Adrenal gland (tissue), 19 donors: ENCODE measurements around the gene HELZ2. TPM values are rescaled to one million over a fixed set of nuclear protein-coding genes. Genes with fewer than 3 reads are reported as not detected.

Experiments
- DNase-seq, 7 donors: peaks; one replicate each; pipeline ENCODE4 v3.0.0-alpha.2; 2019 to 2020
- H3K27ac ChIP-seq, 5 donors: fragments of 200-600 bp; sonication (generic) in 4 of 5; 1 replicate in 3 of 5; 2 replicates in 2 of 5; pipeline versions ENCODE4 v1.5.1 to v1.8.0; 2016 to 2020; ENCODE audit warnings: mild to moderate bottlenecking in 1 of 5
- H3K27me3 ChIP-seq: fragments of 200-600 bp; 2 replicates; pipeline ENCODE4 v1.8.0; 2021
- H3K36me3 ChIP-seq, 2 donors: fragments of 200-600 bp; replicated peaks in 1 of 2; 1 replicate in 1 of 2; 2 replicates in 1 of 2; pipeline versions ENCODE4 v1.5.1 to v1.8.0; 2018 to 2022
- H3K4me1 ChIP-seq, 2 donors: fragments of 200-600 bp; replicated peaks in 1 of 2; 1 replicate in 1 of 2; 2 replicates in 1 of 2; pipeline versions ENCODE4 v1.5.1 to v1.8.0; 2018 to 2021
- H3K4me3 ChIP-seq, 4 donors: fragments of 200-600 bp; sonication (generic) in 3 of 4; one replicate each; pipeline ENCODE4 v1.5.1; 2016 to 2018
- H3K9me3 ChIP-seq, 3 donors: fragments of 200-600 bp; sonication (generic) in 1 of 3; replicated peaks in 1 of 3; 1 replicate in 2 of 3; 2 replicates in 1 of 3; pipeline versions ENCODE4 v1.5.1 to v1.8.0; 2016 to 2021
- POLR2A ChIP-seq, 2 donors: fragments of 450-650 bp; IDR thresholded peaks; one replicate each; pipeline ENCODE4 v1.6.1; 2017; ENCODE audit warnings: antibody characterized with exemption in 2 of 2, mild to moderate bottlenecking in 2 of 2, moderate library complexity in 1 of 2
- WGBS, 4 donors: extraction: QIAGEN DNeasy Blood & Tissue Kit in 2 of 4; methylation state at CpG; one replicate each; pipeline versions ENCODE4 v1.1.5 to v1.1.7; 2013 to 2017; 5-methylcytosine and 5-hydroxymethylcytosine counted together
- intact Hi-C, 2 donors: fragments of 100-400 bp; cut with DNase I; formaldehyde crosslinking; loops; one replicate each; pipeline versions ENCODE4 v1.14.1 to v1.15.0; 2022 to 2023
- long read RNA-seq, 10 donors: library from polyadenylated mRNA in 3 of 10; unstranded in 2 of 10; stranded (forward) in 1 of 10; transcript quantifications; one replicate each; pipeline ENCODE4 v2.0.0 and lab custom pipeline, GENCODE V29; 2021 to 2026
- polyA plus RNA-seq, 3 donors: library from polyadenylated mRNA; stranded (reverse); fragments of 200-250 nt in 2 of 3; fragments of 350-450 nt in 1 of 3; fragmentation: Illumina TruSeq in 1 of 3; extraction: RNeasy Lipid Tissue Mini Kit (QIAGEN cat#74804) in 1 of 3; gene quantifications; one replicate each; pipeline ENCODE4 v1.2.3, GENCODE V29; 2013 to 2014
- total RNA-seq, 9 donors: library from RNA; depleted of rRNA in 4 of 9; stranded (reverse); fragments of >200 nt in 4 of 9; fragments of 120-200 nt in 1 of 9; fragmentation: NEBNext Ultra II Directional in 1 of 9; extraction: Animal tissue kit (Norgen Biotek cat#: 25700) in 1 of 9; gene quantifications; one replicate each; pipeline versions ENCODE4 v1.1.0 to v1.2.4, GENCODE V29; 2013 to 2023
- TF ChIP-seq, protein P1 (sequence below), 6 experiments: fragments of 450-650 bp in 4 of 6; fragments of 200-600 bp in 2 of 6; sonication (generic) in 1 of 6; IDR thresholded peaks; 1 replicate in 5 of 6; 2 replicates in 1 of 6; pipeline versions ENCODE4 v1.5.1 to v1.8.0; 2016 to 2021; ENCODE audit warnings: antibody characterized with exemption in 6 of 6, mild to moderate bottlenecking in 2 of 6, moderate library complexity in 1 of 6
- donor health status: healthy with polysubstance abuse.
- donor health status: Bipolar disorder and iron deficiency.
- donor health status: DM: yes; HTN: yes; CAD: no.
- donor health status: DM: no; HTN: no; CAD: no.
- donor health status: DM: no; HTN: no; CAD: no.
- donor health status: DM: yes; HTN: yes; CAD: no.

Gene HELZ2, protein sequence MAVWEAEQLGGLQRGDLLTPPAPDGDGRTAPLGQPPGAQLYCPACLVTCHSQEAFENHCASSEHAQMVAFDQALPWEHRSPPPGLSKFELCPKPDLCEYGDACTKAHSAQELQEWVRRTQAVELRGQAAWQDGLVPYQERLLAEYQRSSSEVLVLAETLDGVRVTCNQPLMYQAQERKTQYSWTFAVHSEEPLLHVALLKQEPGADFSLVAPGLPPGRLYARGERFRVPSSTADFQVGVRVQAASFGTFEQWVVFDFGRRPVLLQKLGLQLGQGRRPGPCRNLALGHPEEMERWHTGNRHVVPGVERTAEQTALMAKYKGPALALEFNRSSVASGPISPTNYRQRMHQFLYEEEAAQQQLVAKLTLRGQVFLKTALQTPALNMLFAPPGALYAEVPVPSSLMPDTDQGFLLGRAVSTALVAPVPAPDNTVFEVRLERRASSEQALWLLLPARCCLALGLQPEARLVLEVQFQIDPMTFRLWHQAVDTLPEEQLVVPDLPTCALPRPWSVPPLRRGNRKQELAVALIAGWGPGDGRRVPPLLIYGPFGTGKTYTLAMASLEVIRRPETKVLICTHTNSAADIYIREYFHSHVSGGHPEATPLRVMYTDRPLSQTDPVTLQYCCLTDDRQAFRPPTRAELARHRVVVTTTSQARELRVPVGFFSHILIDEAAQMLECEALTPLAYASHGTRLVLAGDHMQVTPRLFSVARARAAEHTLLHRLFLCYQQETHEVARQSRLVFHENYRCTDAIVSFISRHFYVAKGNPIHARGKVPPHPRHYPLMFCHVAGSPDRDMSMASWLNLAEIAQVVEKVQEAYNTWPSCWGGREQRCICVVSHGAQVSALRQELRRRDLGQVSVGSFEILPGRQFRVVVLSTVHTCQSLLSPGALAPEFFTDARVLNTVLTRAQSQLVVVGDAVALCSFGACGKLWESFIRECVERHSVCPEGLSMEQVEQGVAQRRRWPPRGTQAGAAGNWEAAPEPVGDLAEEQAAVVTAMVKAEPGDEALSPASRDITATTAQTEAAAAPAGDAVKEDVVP (N-terminal part only)
- total RNA-seq (10 to 100 TPM in 8 of 9 donors, 1 to 10 TPM in 1; 3.7 to 54.4 (median 31.1) TPM), polyA plus RNA-seq (10 to 100 TPM in 1 of 3 donors, 1 to 10 TPM in 2; 4.0 to 18.7 (median 4.3) TPM)
- long read RNA-seq, donor 1, result 0 reads
- long read RNA-seq, donor 2, result 0 reads
- long read RNA-seq, donor 3, partial matches to known transcripts, result 0 of 1 reads
- long read RNA-seq, donor 3, other reads (novel, unspliced or antisense), result 0 of 1 reads
- long read RNA-seq, donor 4, partial matches to known transcripts, result 0 of 1 reads
- long read RNA-seq, donor 4, other reads (novel, unspliced or antisense), result 0 of 1 reads
- long read RNA-seq, donor 5, partial matches to known transcripts, result 0 of 5 reads
- long read RNA-seq, donor 5, other reads (novel, unspliced or antisense), result 3 of 5 reads
- long read RNA-seq, donor 6, partial matches to known transcripts, result 0 of 1 reads
- long read RNA-seq, donor 6, other reads (novel, unspliced or antisense), result 0 of 1 reads
- long read RNA-seq, donor 7, result 0 reads
- long read RNA-seq, donor 8, result 0 reads
- long read RNA-seq, donor 9, result 0 reads
- long read RNA-seq, donor 10, partial matches to known transcripts, result 0 of 1 reads
- long read RNA-seq, donor 10, other reads (novel, unspliced or antisense), result 0 of 1 reads

DNA sequence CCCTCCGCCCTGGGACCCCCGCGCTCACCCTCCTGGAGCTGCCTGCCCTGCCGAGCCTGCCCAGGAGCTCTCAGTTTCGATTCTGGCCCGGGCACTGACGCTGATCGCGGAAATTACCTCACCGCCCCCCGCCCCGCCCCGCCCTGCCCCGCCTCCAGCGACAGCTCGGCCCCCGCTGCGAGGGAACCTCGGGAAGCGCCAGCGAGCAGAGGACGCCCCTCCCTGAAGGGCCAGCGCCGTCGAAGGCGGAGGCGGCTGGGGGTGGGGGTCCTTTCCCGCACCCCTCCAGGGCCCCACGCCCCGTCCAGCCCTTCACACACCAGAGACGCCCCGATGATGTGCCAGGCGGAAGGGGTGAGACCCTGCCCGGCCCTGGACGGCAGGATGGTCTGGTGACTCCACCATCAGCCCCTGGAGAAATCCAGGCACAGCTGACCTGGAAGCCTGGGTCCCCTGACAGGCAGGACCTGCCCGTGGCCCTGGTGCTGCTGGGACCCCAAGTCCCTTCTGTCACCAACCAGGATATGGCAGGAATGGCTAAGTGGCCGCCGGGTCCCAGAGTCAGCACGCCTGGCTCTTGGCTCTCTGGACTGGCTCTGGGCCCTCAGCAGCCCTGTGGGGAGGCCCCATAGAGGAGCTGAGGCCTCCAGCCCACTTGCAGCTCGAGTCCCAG, at the start of gene HELZ2:
TSS of gene HELZ2 (minus strand) at position 84 of the 673 bp plus-strand sequence. CDS start 1,854 bp downstream, outside the sequence.
- Histone ChIP-seq H3K4me1 (peaks cover 5 to 6% of the 10 kb centered on the region in 2 donors), H3K27me3 (no peaks in the 10 kb centered on the region), H3K4me3 (peak within 1 kb of the TSS in 3 of 4 donors; percentile 56 to 83 (median 74)), H3K9me3 (no peaks in the 10 kb centered on the region), H3K36me3 (no peaks in the 10 kb centered on the region), H3K27ac (peak within 1 kb of the TSS in 3 of 5 donors; percentile 60 to 85 (median 65))
- WGBS, 4 donors, result 8 to 60% (median 10%) methylated on average over 1 to 40 of the region's 40 CpGs
- intact Hi-C loops, result no loop called here
- TF ChIP-seq POLR2A (IDR thresholded peaks at IDR 0.05), result peak in 1 of 2 donors; percentile 17
- TF ChIP-seq, protein P1, sequence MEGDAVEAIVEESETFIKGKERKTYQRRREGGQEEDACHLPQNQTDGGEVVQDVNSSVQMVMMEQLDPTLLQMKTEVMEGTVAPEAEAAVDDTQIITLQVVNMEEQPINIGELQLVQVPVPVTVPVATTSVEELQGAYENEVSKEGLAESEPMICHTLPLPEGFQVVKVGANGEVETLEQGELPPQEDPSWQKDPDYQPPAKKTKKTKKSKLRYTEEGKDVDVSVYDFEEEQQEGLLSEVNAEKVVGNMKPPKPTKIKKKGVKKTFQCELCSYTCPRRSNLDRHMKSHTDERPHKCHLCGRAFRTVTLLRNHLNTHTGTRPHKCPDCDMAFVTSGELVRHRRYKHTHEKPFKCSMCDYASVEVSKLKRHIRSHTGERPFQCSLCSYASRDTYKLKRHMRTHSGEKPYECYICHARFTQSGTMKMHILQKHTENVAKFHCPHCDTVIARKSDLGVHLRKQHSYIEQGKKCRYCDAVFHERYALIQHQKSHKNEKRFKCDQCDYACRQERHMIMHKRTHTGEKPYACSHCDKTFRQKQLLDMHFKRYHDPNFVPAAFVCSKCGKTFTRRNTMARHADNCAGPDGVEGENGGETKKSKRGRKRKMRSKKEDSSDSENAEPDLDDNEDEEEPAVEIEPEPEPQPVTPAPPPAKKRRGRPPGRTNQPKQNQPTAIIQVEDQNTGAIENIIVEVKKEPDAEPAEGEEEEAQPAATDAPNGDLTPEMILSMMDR (IDR thresholded peaks at IDR 0.05), result no peak
- peak; percentile 65 to 87 (median 79) for DNase-seq

DNA sequence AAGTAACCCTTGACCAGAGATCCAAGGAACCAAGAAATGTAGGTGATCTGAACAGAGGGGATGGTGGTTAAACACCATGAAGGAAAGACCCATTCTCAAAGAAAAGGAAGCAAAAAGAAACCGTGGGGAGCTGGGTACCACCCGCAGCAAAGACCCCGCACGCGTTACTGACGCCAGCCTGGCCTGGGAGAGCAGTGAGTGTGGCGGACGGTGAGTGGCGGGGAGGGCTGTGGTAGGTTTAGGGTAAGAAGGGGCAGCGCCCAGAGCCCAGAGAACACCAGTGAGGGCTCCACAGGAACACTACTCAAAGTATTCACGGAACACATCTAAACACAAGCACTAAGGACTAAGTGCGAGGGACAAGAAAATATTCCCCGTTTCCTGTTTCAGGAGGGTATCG, 48.7 kb upstream of the HELZ2 start:
- H3K27me3 ChIP-seq, result no peaks in the 10 kb centered on the region
- no peak for TF ChIP-seq POLR2A (IDR thresholded peaks at IDR 0.05)
- TF ChIP-seq, protein P1 (IDR thresholded peaks at IDR 0.05), result no peak
- peaks cover 0 to 12% of the 10 kb centered on the region in 2 donors for H3K36me3 ChIP-seq
- peaks cover 14 to 15% of the 10 kb centered on the region in 2 donors for H3K4me1 ChIP-seq
- peak in 1 of 7 donors; percentile 12 for DNase-seq
- no peaks in the 10 kb centered on the region for H3K9me3 ChIP-seq
- intact Hi-C loops, result no loop called here
- H3K4me3 ChIP-seq, result no peak overlapping the region
- peak overlapping the region; percentile 40 to 82 (median 52) for H3K27ac ChIP-seq
- 94 to 97% (median 96%) methylated on average over 14 of the region's 14 CpGs for WGBS, 4 donors

DNA sequence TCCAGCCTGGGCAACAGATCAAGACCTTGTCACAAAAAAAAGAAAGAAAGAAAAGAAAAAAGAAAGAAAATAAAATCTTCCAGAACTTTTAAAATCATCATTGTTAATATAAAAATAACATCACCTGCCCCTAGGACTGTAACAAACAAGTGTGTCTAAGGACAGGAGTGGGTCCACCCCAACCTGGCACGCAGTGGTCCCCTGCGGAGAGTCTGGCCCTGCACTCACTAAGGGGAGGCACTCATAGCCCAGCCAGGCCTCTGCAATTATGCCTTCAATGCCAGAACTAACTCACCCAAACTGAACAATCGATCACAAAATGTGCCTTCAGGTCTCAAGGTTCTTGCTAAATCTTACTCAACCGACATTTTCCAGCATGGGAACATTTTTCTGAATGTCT, 48.1 kb upstream of the HELZ2 start:
- DNase-seq, result peak in 1 of 7 donors; percentile 42
- peaks cover 12 to 14% of the 10 kb centered on the region in 2 donors for H3K4me1 ChIP-seq
- no peak overlapping the region for H3K4me3 ChIP-seq
- intact Hi-C loops, result no loop called here
- no peaks in the 10 kb centered on the region for H3K9me3 ChIP-seq
- peak overlapping the region; percentile 40 to 82 (median 52) for H3K27ac ChIP-seq
- no peaks in the 10 kb centered on the region for H3K27me3 ChIP-seq
- TF ChIP-seq, protein P1 (IDR thresholded peaks at IDR 0.05), result no peak
- no peak for TF ChIP-seq POLR2A (IDR thresholded peaks at IDR 0.05)
- WGBS, 4 donors, result 50 to 63% (median 59%) methylated on average over 3 to 4 of the region's 4 CpGs
- peaks cover 0 to 18% of the 10 kb centered on the region in 2 donors for H3K36me3 ChIP-seq
